Measurements from ENCODE around the gene SHF. TPM values are rescaled to one million over a fixed set of nuclear protein-coding genes. Genes with fewer than 3 reads are reported as not detected.

The SHF gene
- total RNA-seq, 2 donors from 2014 or later = 42.0 to 53.8 TPM

- peak; percentile 99 for TF ChIP-seq CTCF (conservative IDR thresholded peaks at IDR 0.05)
- Histone ChIP-seq H3K4me1 (ENCODE audit: control insufficient read depth, insufficient read depth, low read length) (no peaks in the 10 kb centered on the region), H3K9me3 (ENCODE audit: control insufficient read depth, low read length) (no peaks in the 10 kb centered on the region), H3K4me3 (ENCODE audit: low read length) (no peak overlapping the region), H3K27ac (ENCODE audit: low read depth, low read length) (no peak overlapping the region), H3K27me3 (ENCODE audit: control insufficient read depth, insufficient read depth, low read length, poor library complexity, severe bottlenecking) (peaks cover 85% of the 10 kb centered on the region), H3K9ac (ENCODE audit: extremely low read depth, low read length, poor library complexity, severe bottlenecking) (no peak overlapping the region), H3K36me3 (ENCODE audit: control insufficient read depth, insufficient read depth, low read length) (no peaks in the 10 kb centered on the region)
- H3K27me3 Mint-ChIP-seq (ENCODE audit: insufficient read depth) = peaks cover 89% of the 10 kb centered on the region
- WGBS, 2 experiments (ENCODE audit: insufficient coverage in 1 of 2, insufficient read length in 1 of 2) = 6 to 11% methylated on average over 11 to 14 of the region's 14 CpGs
- H3K4me1 Mint-ChIP-seq = peaks cover 7% of the 10 kb centered on the region
- no peaks in the 10 kb centered on the region for H3K36me3 Mint-ChIP-seq (ENCODE audit: low read depth)
- DNase-seq = peak; percentile 97
- H3K9me3 Mint-ChIP-seq = peaks cover 7% of the 10 kb centered on the region
- H3K4me3 Mint-ChIP-seq = no peak overlapping the region
- no peak overlapping the region for H3K27ac Mint-ChIP-seq
Observed at GRCh38 chr15:45118131-45118588, 69.6 kb downstream of the SHF start.

- Histone ChIP-seq H3K36me3 (ENCODE audit: control insufficient read depth, insufficient read depth, low read length) (no peaks in the 10 kb centered on the region), H3K4me1 (ENCODE audit: control insufficient read depth, insufficient read depth, low read length) (no peaks in the 10 kb centered on the region), H3K27me3 (ENCODE audit: control insufficient read depth, insufficient read depth, low read length, poor library complexity, severe bottlenecking) (peaks cover 85% of the 10 kb centered on the region), H3K9ac (ENCODE audit: extremely low read depth, low read length, poor library complexity, severe bottlenecking) (no peak overlapping the region), H3K27ac (ENCODE audit: low read depth, low read length) (no peak overlapping the region), H3K4me3 (ENCODE audit: low read length) (no peak overlapping the region), H3K9me3 (ENCODE audit: control insufficient read depth, low read length) (no peaks in the 10 kb centered on the region)
- H3K9me3 Mint-ChIP-seq = peaks cover 7% of the 10 kb centered on the region
- H3K36me3 Mint-ChIP-seq (ENCODE audit: low read depth) = no peaks in the 10 kb centered on the region
- no peak for DNase-seq
- H3K4me3 Mint-ChIP-seq = no peak overlapping the region
- 86 to 88% methylated on average over 19 to 33 of the region's 33 CpGs for WGBS, 2 experiments (ENCODE audit: insufficient coverage in 1 of 2, insufficient read length in 1 of 2)
- no peak for TF ChIP-seq CTCF (conservative IDR thresholded peaks at IDR 0.05)
- peaks cover 10% of the 10 kb centered on the region for H3K4me1 Mint-ChIP-seq
- H3K27me3 Mint-ChIP-seq (ENCODE audit: insufficient read depth) = peaks cover 89% of the 10 kb centered on the region
- no peak overlapping the region for H3K27ac Mint-ChIP-seq
Observed at GRCh38 chr15:45117308-45118130, 70.2 kb downstream of the SHF start.

Other genes starting within 250 kb of the SHF start
- gene TERB2, start 231.3 kb downstream of the SHF start, total RNA-seq = not detected
- gene SORD, start 164.8 kb downstream of the SHF start, total RNA-seq = 10 to 100 TPM; 28.7 to 40.3 TPM
- under 1 TPM; 0.11 to 0.13 TPM for gene DUOX2, start 73.8 kb downstream of the SHF start, total RNA-seq
- not detected for gene DUOXA2, start 73.6 kb downstream of the SHF start, total RNA-seq
- under 1 TPM; 0.86 to 0.99 TPM for gene DUOXA1, start 58.1 kb downstream of the SHF start, total RNA-seq
- gene DUOX1, start 58.0 kb downstream of the SHF start, total RNA-seq = 1 to 10 TPM; 1.2 to 1.9 TPM
- 1 to 10 TPM; 3.8 to 4.4 TPM for gene SLC28A2, start 64.3 kb upstream of the SHF start, total RNA-seq
- gene GATM, start 190.6 kb upstream of the SHF start, total RNA-seq = 10 to 100 TPM; 35.2 to 83.4 TPM

Measured in endodermal cell (in vitro differentiated cells).